ENCODE results near the gene C6orf120.

DNA sequence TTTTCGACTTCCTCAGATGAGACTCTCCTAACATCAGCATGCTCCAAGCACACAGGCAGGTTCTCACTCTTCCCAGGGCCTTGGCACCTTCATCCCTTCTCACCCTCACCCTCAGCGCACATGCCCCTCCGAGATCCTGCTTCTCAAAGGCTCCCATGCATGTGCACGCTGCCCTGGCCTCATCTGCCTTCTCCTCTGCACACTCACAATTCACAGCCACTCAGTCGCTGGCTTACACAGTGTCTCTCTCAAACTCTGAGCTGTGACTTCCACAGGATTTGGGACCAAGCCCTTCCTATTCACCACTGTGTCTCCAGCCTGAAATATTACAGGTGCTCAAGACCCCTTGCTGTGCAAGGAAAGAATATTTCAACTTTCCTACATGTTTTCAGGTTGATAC lies 30.4 kb upstream of the C6orf120 start:
- TF ChIP-seq ZNF124 (CRISPR knock-in tag; IDR thresholded peaks at IDR 0.05) = no peak
- TF ChIP-seq, protein P1, sequence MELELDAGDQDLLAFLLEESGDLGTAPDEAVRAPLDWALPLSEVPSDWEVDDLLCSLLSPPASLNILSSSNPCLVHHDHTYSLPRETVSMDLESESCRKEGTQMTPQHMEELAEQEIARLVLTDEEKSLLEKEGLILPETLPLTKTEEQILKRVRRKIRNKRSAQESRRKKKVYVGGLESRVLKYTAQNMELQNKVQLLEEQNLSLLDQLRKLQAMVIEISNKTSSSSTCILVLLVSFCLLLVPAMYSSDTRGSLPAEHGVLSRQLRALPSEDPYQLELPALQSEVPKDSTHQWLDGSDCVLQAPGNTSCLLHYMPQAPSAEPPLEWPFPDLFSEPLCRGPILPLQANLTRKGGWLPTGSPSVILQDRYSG (CRISPR knock-in tag; IDR thresholded peaks at IDR 0.05) = no peak
- TF ChIP-seq ZNF879 (CRISPR knock-in tag; IDR thresholded peaks at IDR 0.05) = no peak
- TF ChIP-seq, protein P2, sequence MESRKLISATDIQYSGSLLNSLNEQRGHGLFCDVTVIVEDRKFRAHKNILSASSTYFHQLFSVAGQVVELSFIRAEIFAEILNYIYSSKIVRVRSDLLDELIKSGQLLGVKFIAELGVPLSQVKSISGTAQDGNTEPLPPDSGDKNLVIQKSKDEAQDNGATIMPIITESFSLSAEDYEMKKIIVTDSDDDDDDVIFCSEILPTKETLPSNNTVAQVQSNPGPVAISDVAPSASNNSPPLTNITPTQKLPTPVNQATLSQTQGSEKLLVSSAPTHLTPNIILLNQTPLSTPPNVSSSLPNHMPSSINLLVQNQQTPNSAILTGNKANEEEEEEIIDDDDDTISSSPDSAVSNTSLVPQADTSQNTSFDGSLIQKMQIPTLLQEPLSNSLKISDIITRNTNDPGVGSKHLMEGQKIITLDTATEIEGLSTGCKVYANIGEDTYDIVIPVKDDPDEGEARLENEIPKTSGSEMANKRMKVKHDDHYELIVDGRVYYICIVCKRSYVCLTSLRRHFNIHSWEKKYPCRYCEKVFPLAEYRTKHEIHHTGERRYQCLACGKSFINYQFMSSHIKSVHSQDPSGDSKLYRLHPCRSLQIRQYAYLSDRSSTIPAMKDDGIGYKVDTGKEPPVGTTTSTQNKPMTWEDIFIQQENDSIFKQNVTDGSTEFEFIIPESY (CRISPR knock-in tag; IDR thresholded peaks at IDR 0.05) = no peak
- TF ChIP-seq, protein P3, sequence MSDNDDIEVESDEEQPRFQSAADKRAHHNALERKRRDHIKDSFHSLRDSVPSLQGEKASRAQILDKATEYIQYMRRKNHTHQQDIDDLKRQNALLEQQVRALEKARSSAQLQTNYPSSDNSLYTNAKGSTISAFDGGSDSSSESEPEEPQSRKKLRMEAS (IDR thresholded peaks at IDR 0.05) = no peak
- TF ChIP-seq, protein P4, sequence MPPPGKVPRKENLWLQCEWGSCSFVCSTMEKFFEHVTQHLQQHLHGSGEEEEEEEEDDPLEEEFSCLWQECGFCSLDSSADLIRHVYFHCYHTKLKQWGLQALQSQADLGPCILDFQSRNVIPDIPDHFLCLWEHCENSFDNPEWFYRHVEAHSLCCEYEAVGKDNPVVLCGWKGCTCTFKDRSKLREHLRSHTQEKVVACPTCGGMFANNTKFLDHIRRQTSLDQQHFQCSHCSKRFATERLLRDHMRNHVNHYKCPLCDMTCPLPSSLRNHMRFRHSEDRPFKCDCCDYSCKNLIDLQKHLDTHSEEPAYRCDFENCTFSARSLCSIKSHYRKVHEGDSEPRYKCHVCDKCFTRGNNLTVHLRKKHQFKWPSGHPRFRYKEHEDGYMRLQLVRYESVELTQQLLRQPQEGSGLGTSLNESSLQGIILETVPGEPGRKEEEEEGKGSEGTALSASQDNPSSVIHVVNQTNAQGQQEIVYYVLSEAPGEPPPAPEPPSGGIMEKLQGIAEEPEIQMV (CRISPR knock-in tag; IDR thresholded peaks at IDR 0.05; ENCODE audit: low read depth) = no peak
- TF ChIP-seq, protein P5, sequence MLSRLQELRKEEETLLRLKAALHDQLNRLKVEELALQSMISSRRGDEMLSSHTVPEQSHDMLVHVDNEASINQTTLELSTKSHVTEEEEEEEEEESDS (CRISPR knock-in tag; IDR thresholded peaks at IDR 0.05; ENCODE audit: borderline replicate concordance) = no peak
- no peak for TF ChIP-seq ZZZ3 (CRISPR knock-in tag; IDR thresholded peaks at IDR 0.05; ENCODE audit: borderline replicate concordance)
- TF ChIP-seq POLR2A (IDR thresholded peaks at IDR 0.05; ENCODE audit: insufficient read depth in 1 of 2, low read depth in 2 of 2, low read length in 2 of 2) = no peak
- TF ChIP-seq, protein P6, sequence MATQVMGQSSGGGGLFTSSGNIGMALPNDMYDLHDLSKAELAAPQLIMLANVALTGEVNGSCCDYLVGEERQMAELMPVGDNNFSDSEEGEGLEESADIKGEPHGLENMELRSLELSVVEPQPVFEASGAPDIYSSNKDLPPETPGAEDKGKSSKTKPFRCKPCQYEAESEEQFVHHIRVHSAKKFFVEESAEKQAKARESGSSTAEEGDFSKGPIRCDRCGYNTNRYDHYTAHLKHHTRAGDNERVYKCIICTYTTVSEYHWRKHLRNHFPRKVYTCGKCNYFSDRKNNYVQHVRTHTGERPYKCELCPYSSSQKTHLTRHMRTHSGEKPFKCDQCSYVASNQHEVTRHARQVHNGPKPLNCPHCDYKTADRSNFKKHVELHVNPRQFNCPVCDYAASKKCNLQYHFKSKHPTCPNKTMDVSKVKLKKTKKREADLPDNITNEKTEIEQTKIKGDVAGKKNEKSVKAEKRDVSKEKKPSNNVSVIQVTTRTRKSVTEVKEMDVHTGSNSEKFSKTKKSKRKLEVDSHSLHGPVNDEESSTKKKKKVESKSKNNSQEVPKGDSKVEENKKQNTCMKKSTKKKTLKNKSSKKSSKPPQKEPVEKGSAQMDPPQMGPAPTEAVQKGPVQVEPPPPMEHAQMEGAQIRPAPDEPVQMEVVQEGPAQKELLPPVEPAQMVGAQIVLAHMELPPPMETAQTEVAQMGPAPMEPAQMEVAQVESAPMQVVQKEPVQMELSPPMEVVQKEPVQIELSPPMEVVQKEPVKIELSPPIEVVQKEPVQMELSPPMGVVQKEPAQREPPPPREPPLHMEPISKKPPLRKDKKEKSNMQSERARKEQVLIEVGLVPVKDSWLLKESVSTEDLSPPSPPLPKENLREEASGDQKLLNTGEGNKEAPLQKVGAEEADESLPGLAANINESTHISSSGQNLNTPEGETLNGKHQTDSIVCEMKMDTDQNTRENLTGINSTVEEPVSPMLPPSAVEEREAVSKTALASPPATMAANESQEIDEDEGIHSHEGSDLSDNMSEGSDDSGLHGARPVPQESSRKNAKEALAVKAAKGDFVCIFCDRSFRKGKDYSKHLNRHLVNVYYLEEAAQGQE (IDR thresholded peaks at IDR 0.05; ENCODE audit: borderline replicate concordance in 1 of 2, low read depth in 1 of 2, low read length in 2 of 2) = no peak
- no peak for TF ChIP-seq ZBTB38 (CRISPR knock-in tag; IDR thresholded peaks at IDR 0.05)
- no peak for TF ChIP-seq ZFX (CRISPR knock-in tag; IDR thresholded peaks at IDR 0.05; ENCODE audit: low read depth)
